Smooth muscle cell of the pulmonary artery (primary cell): ENCODE data around the gene CDKN3. TPM values are rescaled to one million over a fixed set of nuclear protein-coding genes. Genes with fewer than 3 reads are reported as not detected.

Source experiments
- total RNA-seq: library from RNA; depleted of rRNA; stranded (reverse); fragments of >200 nt; gene quantifications from 2 replicates; pipeline ENCODE4 v1.2.3, GENCODE V29; 2014

CDKN3 gene
- 4.4 and 17.6 TPM in 2 replicates for total RNA-seq

GRCh38 chr14:54396493-54397335 lies at the start of gene CDKN3:
CDKN3 (plus strand) TSS chr14:54397007; CDS start chr14:54397069, 62 bp downstream.

GRCh38 chr14:54440873-54441868 lies 44.4 kb downstream of the CDKN3 start, which contains the start of gene CNIH1:
CNIH1 (minus strand) TSS chr14:54441374; CDS start chr14:54441327, 47 bp downstream.

Other genes starting within 250 kb of the CDKN3 start
- 192 and 221 TPM in 2 replicates for gene CNIH1, start 44.4 kb downstream of the CDKN3 start, total RNA-seq
- 56.2 and 92.0 TPM in 2 replicates for gene GMFB, start 92.0 kb downstream of the CDKN3 start, total RNA-seq
- gene CGRRF1, start 112.9 kb downstream of the CDKN3 start, total RNA-seq = 7.7 and 8.8 TPM in 2 replicates
- gene SAMD4A, start 170.1 kb downstream of the CDKN3 start, total RNA-seq = 29.7 and 30.0 TPM in 2 replicates